ENCODE measurements around the gene KLHL40.

The KLHL40 gene

GRCh38 chr3:42714171-42714852, 29.0 kb downstream of the KLHL40 start:
- Histone ChIP-seq H3K9me3 (ENCODE audit: insufficient read depth, low read length, severe bottlenecking) (no peaks in the 10 kb centered on the region), H3K27ac (ENCODE audit: low read length) (no peak overlapping the region), H3K4me3 (ENCODE audit: low read depth in 1 of 2, low read length in 2 of 2) (no peak overlapping the region), H3K4me1 (ENCODE audit: insufficient read depth, low read length) (no peaks in the 10 kb centered on the region), H3K27me3 (ENCODE audit: insufficient read depth, low read length, poor library complexity) (peaks cover 5% of the 10 kb centered on the region), H4K20me1 (ENCODE audit: insufficient read depth, low read length) (peaks cover 2% of the 10 kb centered on the region; the same call in 1 of the 2 replicates), H3K36me3 (ENCODE audit: insufficient read depth, low read length) (no peaks in the 10 kb centered on the region), H3K79me2 (ENCODE audit: insufficient read depth, low read length) (no peaks in the 10 kb centered on the region), H3K9ac (ENCODE audit: low read depth, low read length) (no peak overlapping the region), H3K4me2 (ENCODE audit: insufficient read depth, low read length) (no peak overlapping the region), H2AFZ (ENCODE audit: low read depth, low read length) (no peak overlapping the region)
- DNase-seq = no peak
- no peak for TF ChIP-seq EZH2 (IDR thresholded peaks at IDR 0.05; ENCODE audit: borderline replicate concordance, low read depth, low read length, severe bottlenecking)
- TF ChIP-seq, protein P1, sequence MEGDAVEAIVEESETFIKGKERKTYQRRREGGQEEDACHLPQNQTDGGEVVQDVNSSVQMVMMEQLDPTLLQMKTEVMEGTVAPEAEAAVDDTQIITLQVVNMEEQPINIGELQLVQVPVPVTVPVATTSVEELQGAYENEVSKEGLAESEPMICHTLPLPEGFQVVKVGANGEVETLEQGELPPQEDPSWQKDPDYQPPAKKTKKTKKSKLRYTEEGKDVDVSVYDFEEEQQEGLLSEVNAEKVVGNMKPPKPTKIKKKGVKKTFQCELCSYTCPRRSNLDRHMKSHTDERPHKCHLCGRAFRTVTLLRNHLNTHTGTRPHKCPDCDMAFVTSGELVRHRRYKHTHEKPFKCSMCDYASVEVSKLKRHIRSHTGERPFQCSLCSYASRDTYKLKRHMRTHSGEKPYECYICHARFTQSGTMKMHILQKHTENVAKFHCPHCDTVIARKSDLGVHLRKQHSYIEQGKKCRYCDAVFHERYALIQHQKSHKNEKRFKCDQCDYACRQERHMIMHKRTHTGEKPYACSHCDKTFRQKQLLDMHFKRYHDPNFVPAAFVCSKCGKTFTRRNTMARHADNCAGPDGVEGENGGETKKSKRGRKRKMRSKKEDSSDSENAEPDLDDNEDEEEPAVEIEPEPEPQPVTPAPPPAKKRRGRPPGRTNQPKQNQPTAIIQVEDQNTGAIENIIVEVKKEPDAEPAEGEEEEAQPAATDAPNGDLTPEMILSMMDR (IDR thresholded peaks at IDR 0.05; ENCODE audit: borderline replicate concordance, extremely low read depth, low read length, poor library complexity, severe bottlenecking) = no peak
- ATAC-seq (ENCODE audit: insufficient read depth, low read depth) = no peak

DNA sequence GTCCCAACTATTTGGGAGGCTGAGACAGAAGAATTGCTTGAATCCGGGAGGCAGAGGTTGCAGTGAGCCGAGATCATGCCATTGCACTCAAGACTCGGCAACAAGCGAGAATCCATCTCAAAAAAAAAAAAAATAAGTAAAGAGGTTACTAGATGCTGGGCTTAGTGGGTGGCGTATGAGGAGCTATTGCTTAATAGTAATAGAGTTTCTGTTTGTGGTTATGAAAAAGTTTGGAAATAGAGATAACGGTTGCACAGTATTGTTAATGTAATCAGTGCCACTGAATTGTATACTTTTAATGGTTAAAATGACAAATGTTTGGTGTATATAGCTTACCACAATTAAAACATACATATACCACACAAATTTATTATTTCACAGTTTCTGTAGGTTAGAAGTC, 32.0 kb downstream of the KLHL40 start:
- no peak for TF ChIP-seq EZH2 (IDR thresholded peaks at IDR 0.05; ENCODE audit: borderline replicate concordance, low read depth, low read length, severe bottlenecking)
- TF ChIP-seq, protein P1 (IDR thresholded peaks at IDR 0.05; ENCODE audit: borderline replicate concordance, extremely low read depth, low read length, poor library complexity, severe bottlenecking) = no peak
- no peak for ATAC-seq (ENCODE audit: insufficient read depth, low read depth)
- Histone ChIP-seq H3K27me3 (ENCODE audit: insufficient read depth, low read length, poor library complexity) (peaks cover 5% of the 10 kb centered on the region), H3K36me3 (ENCODE audit: insufficient read depth, low read length) (no peaks in the 10 kb centered on the region), H3K4me3 (ENCODE audit: low read depth in 1 of 2, low read length in 2 of 2) (no peak overlapping the region), H3K79me2 (ENCODE audit: insufficient read depth, low read length) (no peaks in the 10 kb centered on the region), H4K20me1 (ENCODE audit: insufficient read depth, low read length) (no peaks in the 10 kb centered on the region), H3K4me1 (ENCODE audit: insufficient read depth, low read length) (no peaks in the 10 kb centered on the region), H3K9me3 (ENCODE audit: insufficient read depth, low read length, severe bottlenecking) (no peaks in the 10 kb centered on the region), H3K9ac (ENCODE audit: low read depth, low read length) (no peak overlapping the region), H3K27ac (ENCODE audit: low read length) (no peak overlapping the region), H3K4me2 (ENCODE audit: insufficient read depth, low read length) (no peak overlapping the region), H2AFZ (ENCODE audit: low read depth, low read length) (no peak overlapping the region)
- DNase-seq = no peak

DNA sequence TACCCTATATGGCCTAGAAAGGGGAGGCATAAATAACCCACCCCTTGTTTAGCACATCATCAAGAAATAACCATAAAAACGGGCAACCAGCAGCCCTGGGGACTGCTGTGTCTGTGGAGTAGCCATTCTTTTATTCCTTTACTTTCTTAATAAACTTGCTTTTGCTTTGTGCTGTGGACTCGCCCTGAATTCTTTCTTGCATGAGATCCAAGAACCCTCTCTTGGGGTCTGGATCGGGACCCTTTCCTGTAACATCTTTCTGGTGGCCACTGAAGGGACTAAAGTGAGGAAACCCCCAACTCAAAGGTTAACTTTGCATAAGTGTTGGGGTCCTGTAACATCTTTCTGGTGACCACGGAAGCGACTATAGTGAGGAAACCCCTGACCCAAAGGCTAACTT, 33.0 kb downstream of the KLHL40 start:
- ATAC-seq (ENCODE audit: insufficient read depth, low read depth) = no peak
- no peak overlapping the region for H3K27ac ChIP-seq (ENCODE audit: low read length)

More for the DNA sequence above, 33.0 kb downstream of the KLHL40 start:
- Histone ChIP-seq H3K36me3 (ENCODE audit: insufficient read depth, low read length) (no peaks in the 10 kb centered on the region), H3K79me2 (ENCODE audit: insufficient read depth, low read length) (no peaks in the 10 kb centered on the region), H3K27me3 (ENCODE audit: insufficient read depth, low read length, poor library complexity) (peaks cover 5% of the 10 kb centered on the region), H3K4me3 (ENCODE audit: low read depth in 1 of 2, low read length in 2 of 2) (no peak overlapping the region), H3K9me3 (ENCODE audit: insufficient read depth, low read length, severe bottlenecking) (no peaks in the 10 kb centered on the region), H3K9ac (ENCODE audit: low read depth, low read length) (no peak overlapping the region), H3K4me2 (ENCODE audit: insufficient read depth, low read length) (no peak overlapping the region), H2AFZ (ENCODE audit: low read depth, low read length) (no peak overlapping the region), H3K4me1 (ENCODE audit: insufficient read depth, low read length) (no peaks in the 10 kb centered on the region), H4K20me1 (ENCODE audit: insufficient read depth, low read length) (no peaks in the 10 kb centered on the region)
- DNase-seq = no peak
- TF ChIP-seq, protein P1 (IDR thresholded peaks at IDR 0.05; ENCODE audit: borderline replicate concordance, extremely low read depth, low read length, poor library complexity, severe bottlenecking) = no peak
- TF ChIP-seq EZH2 (IDR thresholded peaks at IDR 0.05; ENCODE audit: borderline replicate concordance, low read depth, low read length, severe bottlenecking) = no peak

Measured in DND-41 (cell line).